Common myeloid progenitor, CD34-positive (primary cell): Measurements from ENCODE around the gene KIN.

ENCODE experiments used
- CTCF ChIA-PET: fragments of 350-600 bp; sonication (Branson Sonifier 250); formaldehyde crosslinking; loops from one replicate; lab custom pipeline; 2021; ENCODE audit warnings: antibody characterized with exemption; lab: Charles Lee
- POLR2A ChIA-PET: fragments of 350-600 bp; sonication (Branson Sonifier 250); formaldehyde crosslinking; loops from one replicate; lab custom pipeline; 2021; ENCODE audit warnings: antibody characterized with exemption; lab: Charles Lee
- DNase-seq, 3 donors: peaks; one replicate each; pipeline versions ENCODE4 v3.0.0 to v3.0.0-alpha.2; 2013
- H3K27ac ChIP-seq, 2 experiments: 1 replicate in 1 of 2; 2 replicates in 1 of 2; pipeline ENCODE4 v1.7.0; 2013; ENCODE audit warnings: inconsistent platforms in 2 of 2, low read length in 2 of 2, mild to moderate bottlenecking in 2 of 2, low read depth in 1 of 2, moderate library complexity in 1 of 2; ENCODE audit not compliant: severe bottlenecking in 2 of 2, insufficient read depth in 1 of 2, poor library complexity in 1 of 2
- H3K27me3 ChIP-seq, 5 experiments: replicated peaks in 2 of 5; 1 replicate in 3 of 5; 2 replicates in 2 of 5; pipeline versions ENCODE4 v1.6.1 to v1.7.0; 2013; ENCODE audit warnings: low read length in 4 of 5, mild to moderate bottlenecking in 2 of 5, moderate library complexity in 2 of 5, inconsistent platforms in 1 of 5; ENCODE audit not compliant: insufficient read depth in 5 of 5, control insufficient read depth in 4 of 5
- H3K36me3 ChIP-seq, 4 experiments: 1 replicate in 2 of 4; 2 replicates in 2 of 4; pipeline versions ENCODE4 v1.6.1 to v1.7.0; 2013; ENCODE audit warnings: low read length in 3 of 4, control low read depth in 1 of 4, mild to moderate bottlenecking in 1 of 4; ENCODE audit not compliant: control insufficient read depth in 4 of 4, insufficient read depth in 4 of 4
- H3K4me1 ChIP-seq, 4 experiments: 1 replicate in 3 of 4; 2 replicates in 1 of 4; pipeline versions ENCODE4 v1.6.1 to v1.7.1; 2013; ENCODE audit warnings: low read length in 3 of 4, mild to moderate bottlenecking in 3 of 4, control low read depth in 1 of 4, inconsistent platforms in 1 of 4, moderate library complexity in 1 of 4; ENCODE audit not compliant: control insufficient read depth in 4 of 4, insufficient read depth in 4 of 4; ENCODE audit errors: control extremely low read depth in 1 of 4
- H3K4me3 ChIP-seq, 7 experiments: 1 replicate in 4 of 7; 2 replicates in 3 of 7; pipeline versions ENCODE4 v1.5.1 to v1.7.0; 2013; ENCODE audit warnings: mild to moderate bottlenecking in 7 of 7, low read length in 6 of 7, moderate library complexity in 6 of 7, inconsistent platforms in 2 of 7, low read depth in 2 of 7, control low read depth in 1 of 7; ENCODE audit not compliant: insufficient read depth in 4 of 7, control insufficient read depth in 1 of 7; ENCODE audit errors: extremely low read depth in 1 of 7
- H3K9me3 ChIP-seq, 5 experiments: 1 replicate in 4 of 5; 2 replicates in 1 of 5; pipeline versions ENCODE4 v1.6.1 to v1.7.1; 2013; ENCODE audit warnings: low read length in 4 of 5, mild to moderate bottlenecking in 2 of 5, inconsistent platforms in 1 of 5, low read depth in 1 of 5, moderate library complexity in 1 of 5; ENCODE audit not compliant: control insufficient read depth in 4 of 5, insufficient read depth in 2 of 5; ENCODE audit errors: control extremely low read depth in 1 of 5
- WGBS: methylation state at CpG from one replicate; pipeline ENCODE4 v1.1.5; 2013; ENCODE audit not compliant: insufficient coverage; 5-methylcytosine and 5-hydroxymethylcytosine counted together

The KIN gene

GRCh38 chr10:7826971-7827370 is 39.2 kb upstream of the KIN start:
- peak in 2 of 3 donors; percentile 17 to 42 for DNase-seq
- POLR2A ChIA-PET: no interaction called here

GRCh38 chr10:7824251-7824650 is 36.5 kb upstream of the KIN start:
- no CpG with 5 or more reads among the region's 3 CpGs for WGBS
- no peaks in the 10 kb centered on the region for H3K27me3 ChIP-seq
- H3K27ac ChIP-seq: no peak overlapping the region
- peaks cover 3 to 11% (median 7%) of the 10 kb centered on the region in 4 experiments for H3K4me1 ChIP-seq
- peaks cover 11 to 29% (median 20%) of the 10 kb centered on the region in 4 experiments for H3K36me3 ChIP-seq
- DNase-seq: no peak
- no peaks in the 10 kb centered on the region for H3K9me3 ChIP-seq
- ChIA-PET CTCF (interaction anchor here (0.7 to 1.6 kb wide), 3 partner anchors 11 to 15 kb away, joined by 4 to 5 read pairs (median 4); no protein-coding TSS in a partner anchor), POLR2A (no interaction called here)
- no peak overlapping the region for H3K4me3 ChIP-seq

More at GRCh38 chr10:7826971-7827370, 39.2 kb upstream of the KIN start:
- Histone ChIP-seq H3K4me3 (no peak overlapping the region), H3K4me1 (no peaks in the 10 kb centered on the region), H3K27me3 (no peaks in the 10 kb centered on the region), H3K9me3 (no peaks in the 10 kb centered on the region), H3K27ac (no peak overlapping the region), H3K36me3 (peaks cover 5 to 27% (median 16%) of the 10 kb centered on the region in 4 experiments)
- WGBS: 100% methylated on average over 1 of the region's 4 CpGs
- CTCF ChIA-PET: no interaction called here

GRCh38 chr10:7819121-7819460 is 31.3 kb upstream of the KIN start:
- Histone ChIP-seq H3K4me1 (peaks cover 5 to 23% (median 15%) of the 10 kb centered on the region in 4 experiments), H3K27me3 (no peaks in the 10 kb centered on the region), H3K36me3 (peaks cover 0 to 6% (median 5%) of the 10 kb centered on the region in 4 experiments), H3K4me3 (peak overlapping the region; percentile 91 to 100 (median 96)), H3K9me3 (no peaks in the 10 kb centered on the region), H3K27ac (peak overlapping the region in 1 of 2 experiments; percentile 74)
- POLR2A ChIA-PET: interaction anchor here (1.6 kb wide), 1 partner anchor 31 kb away, joined by 17 read pairs; the partner anchor contains the start of genes ATP5F1C and KIN
- CTCF ChIA-PET: interaction anchor here (1.0 to 4.0 kb wide), 5 partner anchors 10 to 294 kb away, joined by 3 to 24 read pairs (median 7); partner anchors contain the start of genes ATP5F1C and KIN
- peak; percentile 49 to 59 (median 52) for DNase-seq
- 1% methylated on average over 17 of the region's 17 CpGs for WGBS

- ChIA-PET CTCF (interaction anchor here (1.0 to 4.0 kb wide), 6 partner anchors 10 to 293 kb away, joined by 3 to 24 read pairs (median 6); partner anchors contain the start of genes ATP5F1C and KIN), POLR2A (interaction anchor here (1.6 kb wide), 1 partner anchor 30 kb away, joined by 17 read pairs; the partner anchor contains the start of genes ATP5F1C and KIN)
- Histone ChIP-seq H3K27me3 (no peaks in the 10 kb centered on the region), H3K27ac (peak within 1 kb of the TSS in 1 of 2 experiments; percentile 74), H3K9me3 (no peaks in the 10 kb centered on the region), H3K4me1 (peaks cover 5 to 26% (median 15%) of the 10 kb centered on the region in 4 experiments), H3K36me3 (peaks cover 0 to 6% (median 5%) of the 10 kb centered on the region in 4 experiments), H3K4me3 (peak within 1 kb of the TSS; percentile 91 to 100 (median 96))
- WGBS: 0% methylated on average over 73 of the region's 77 CpGs
- peak; percentile 85 to 94 (median 94) for DNase-seq
These were observed 30.7 kb upstream of the KIN start, which contains the start of gene TAF3 for GRCh38 chr10:7818295-7819120. Gene TAF3 (plus strand): TSS chr10:7818505. CDS start chr10:7818710, 205 bp downstream.

DNA sequence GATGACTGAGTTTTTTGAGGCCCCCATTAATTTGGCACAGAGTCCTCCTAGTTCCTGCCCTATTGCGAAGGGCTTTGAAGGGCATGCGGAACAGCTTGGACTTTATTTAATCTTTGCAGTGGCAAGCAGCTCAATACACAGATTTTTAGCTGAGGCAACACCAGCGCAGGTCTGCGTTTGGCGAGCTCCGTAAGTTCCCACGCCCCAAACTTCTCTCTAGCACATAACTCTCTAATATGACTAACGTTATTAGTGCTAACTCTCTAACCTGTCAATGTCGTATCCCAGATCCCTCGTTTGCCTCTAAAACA is 30.1 kb upstream of the KIN start:
- ChIA-PET POLR2A (interaction anchor here (1.6 kb wide), 1 partner anchor 30 kb away, joined by 17 read pairs; the partner anchor contains the start of genes ATP5F1C and KIN), CTCF (interaction anchor here (0.6 to 4.0 kb wide), 5 partner anchors 17 to 62 kb away, joined by 3 to 24 read pairs (median 4); partner anchors contain the start of genes ATP5F1C and KIN)

DNA sequence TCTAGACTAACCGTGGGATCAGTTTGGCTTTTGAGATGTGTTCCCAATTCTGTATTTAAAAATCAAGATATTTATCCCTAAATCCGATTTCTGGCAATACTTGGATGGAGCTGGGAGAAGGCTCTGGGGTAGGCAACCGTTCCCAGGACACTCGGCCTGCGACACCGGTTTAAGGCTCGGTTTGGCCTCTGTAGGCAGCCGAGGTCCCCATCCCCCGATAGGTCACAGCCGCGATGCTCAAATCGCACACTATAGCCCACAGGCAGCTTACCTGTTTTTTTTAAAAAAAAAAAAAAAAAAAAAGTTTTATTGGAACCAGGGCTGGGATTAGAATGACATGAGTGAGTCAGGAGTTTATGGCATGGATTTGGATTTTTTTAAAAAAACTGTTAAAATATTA is 29.8 kb upstream of the KIN start:
- H3K27ac ChIP-seq: no peak overlapping the region
- WGBS: 67% methylated on average over 5 of the region's 12 CpGs

More for the DNA sequence above, 30.1 kb upstream of the KIN start:
- DNase-seq: no peak
- peak overlapping the region; percentile 91 to 100 (median 96) for H3K4me3 ChIP-seq
- peaks cover 5 to 26% (median 15%) of the 10 kb centered on the region in 4 experiments for H3K4me1 ChIP-seq
- no peaks in the 10 kb centered on the region for H3K9me3 ChIP-seq
- H3K27me3 ChIP-seq: no peaks in the 10 kb centered on the region
- peaks cover 0 to 6% (median 5%) of the 10 kb centered on the region in 4 experiments for H3K36me3 ChIP-seq
- WGBS: 4% methylated on average over 3 of the region's 10 CpGs
- H3K27ac ChIP-seq: peak overlapping the region in 1 of 2 experiments; percentile 28

More for the DNA sequence above, 29.8 kb upstream of the KIN start:
- H3K9me3 ChIP-seq: no peaks in the 10 kb centered on the region
- CTCF ChIA-PET: interaction anchor here (0.6 to 4.0 kb wide), 4 partner anchors 18 to 61 kb away, joined by 3 to 24 read pairs (median 4); partner anchors contain the start of genes ATP5F1C and KIN
- peak in 2 of 3 donors; percentile 2 to 5 for DNase-seq
- POLR2A ChIA-PET: interaction anchor here (1.6 kb wide), 1 partner anchor 29 kb away, joined by 17 read pairs; the partner anchor contains the start of genes ATP5F1C and KIN
- H3K36me3 ChIP-seq: peaks cover 0 to 6% (median 5%) of the 10 kb centered on the region in 4 experiments
- peaks cover 5 to 26% (median 15%) of the 10 kb centered on the region in 4 experiments for H3K4me1 ChIP-seq
- no peaks in the 10 kb centered on the region for H3K27me3 ChIP-seq
- H3K4me3 ChIP-seq: peak overlapping the region in 6 of 7 experiments; percentile 91 to 100 (median 98)
